CD14-positive monocyte (primary cell): Measurements from ENCODE around the gene OPTC. TPM values are rescaled to one million over a fixed set of nuclear protein-coding genes. Genes with fewer than 3 reads are reported as not detected.

Experiments used
- DNase-seq, 3 donors: peaks; one replicate each; pipeline ENCODE4 v3.0.0-alpha.2; 2011 to 2022
- H2AFZ ChIP-seq: 2 replicates; pipeline ENCODE4 v1.6.0; 2012; ENCODE audit warnings: mild to moderate bottlenecking, low read depth, low read length, inconsistent platforms; ENCODE audit not compliant: insufficient read depth, poor library complexity, severe bottlenecking
- H3K27ac ChIP-seq, 2 donors: 1 replicate in 1 of 2; 2 replicates in 1 of 2; pipeline ENCODE4 v1.5.1; 2012 to 2013; ENCODE audit warnings: low read length in 2 of 2, control low read depth in 1 of 2, inconsistent platforms in 1 of 2, low read depth in 1 of 2, mild to moderate bottlenecking in 1 of 2
- H3K27me3 ChIP-seq, 2 donors: one replicate each; pipeline versions ENCODE4 v1.6.0 to v1.6.1; 2011 to 2013; ENCODE audit warnings: low read length in 2 of 2; ENCODE audit not compliant: control insufficient read depth in 2 of 2, insufficient read depth in 2 of 2
- H3K36me3 ChIP-seq, 2 donors: replicated peaks in 1 of 2; 1 replicate in 1 of 2; 2 replicates in 1 of 2; pipeline versions ENCODE4 v1.5.1 to v1.6.1; 2012 to 2013; ENCODE audit warnings: low read length in 2 of 2, control low read depth in 1 of 2, inconsistent platforms in 1 of 2, mild to moderate bottlenecking in 1 of 2; ENCODE audit not compliant: insufficient read depth in 2 of 2, control insufficient read depth in 1 of 2
- H3K4me1 ChIP-seq, 2 donors: 1 replicate in 1 of 2; 2 replicates in 1 of 2; pipeline versions ENCODE4 v1.5.1 to v1.6.1; 2012 to 2013; ENCODE audit warnings: low read length in 2 of 2, control low read depth in 1 of 2, inconsistent platforms in 1 of 2, mild to moderate bottlenecking in 1 of 2, moderate library complexity in 1 of 2; ENCODE audit not compliant: insufficient read depth in 2 of 2, control insufficient read depth in 1 of 2
- H3K4me2 ChIP-seq: replicated peaks from 2 replicates; pipeline ENCODE3; 2012; ENCODE audit warnings: low read length, moderate library complexity, mild to moderate bottlenecking; ENCODE audit not compliant: poor library complexity, severe bottlenecking; ENCODE audit errors: extremely low read depth
- H3K4me3 ChIP-seq, 3 experiments: fragments of 200-600 bp in 1 of 3; sonication (generic) in 1 of 3; replicated peaks in 1 of 3; 1 replicate in 2 of 3; 2 replicates in 1 of 3; pipeline ENCODE4 v1.5.1; 2011 to 2013; ENCODE audit warnings: low read length in 3 of 3, mild to moderate bottlenecking in 3 of 3, control low read depth in 2 of 3, low read depth in 2 of 3, inconsistent platforms in 1 of 3, moderate library complexity in 1 of 3
- H3K79me2 ChIP-seq: 2 replicates; pipeline ENCODE4 v1.6.0; 2012; ENCODE audit warnings: mild to moderate bottlenecking, control low read depth, inconsistent platforms, low read length, moderate library complexity; ENCODE audit not compliant: insufficient read depth
- H3K9ac ChIP-seq: 2 replicates; pipeline ENCODE4 v1.6.0; 2017; ENCODE audit warnings: low read length, mild to moderate bottlenecking; ENCODE audit not compliant: insufficient read depth, poor library complexity, severe bottlenecking
- H3K9me3 ChIP-seq, 2 donors: replicated peaks in 1 of 2; 1 replicate in 1 of 2; 2 replicates in 1 of 2; pipeline versions ENCODE4 v1.5.1 to v1.6.1; 2012 to 2013; ENCODE audit warnings: low read length in 2 of 2, control low read depth in 1 of 2; ENCODE audit not compliant: control insufficient read depth in 1 of 2, insufficient read depth in 1 of 2
- H4K20me1 ChIP-seq: 2 replicates; pipeline ENCODE4 v1.6.0; 2012; ENCODE audit warnings: mild to moderate bottlenecking, low read length, control low read depth, moderate library complexity; ENCODE audit not compliant: insufficient read depth
- H3K27ac Mint-ChIP-seq, 7 donors: one replicate each; pipeline ENCODE4 v1.8.0; 2020; ENCODE audit warnings: mild to moderate bottlenecking in 7 of 7, mixed read lengths in 7 of 7, moderate library complexity in 6 of 7, inconsistent platforms in 2 of 7
- H3K27me3 Mint-ChIP-seq, 3 donors: one replicate each; pipeline ENCODE4 v1.8.0; 2021 to 2022; ENCODE audit warnings: low read depth in 3 of 3, mild to moderate bottlenecking in 3 of 3, mixed read lengths in 3 of 3, moderate library complexity in 3 of 3, inconsistent platforms in 1 of 3
- H3K36me3 Mint-ChIP-seq, 2 donors: one replicate each; pipeline ENCODE4 v1.8.0; 2020; ENCODE audit warnings: mixed read lengths in 2 of 2, inconsistent platforms in 1 of 2, mild to moderate bottlenecking in 1 of 2
- H3K4me1 Mint-ChIP-seq: one replicate; pipeline ENCODE4 v1.8.0; 2020; ENCODE audit warnings: mild to moderate bottlenecking, mixed read lengths
- H3K4me3 Mint-ChIP-seq, 2 donors: one replicate each; pipeline ENCODE4 v1.8.0; 2020; ENCODE audit warnings: mild to moderate bottlenecking in 2 of 2, mixed read lengths in 2 of 2, moderate library complexity in 1 of 2
- H3K9me3 Mint-ChIP-seq, 7 donors: one replicate each; pipeline ENCODE4 v1.8.0; 2020 to 2022; ENCODE audit warnings: mixed read lengths in 7 of 7, mild to moderate bottlenecking in 6 of 7, moderate library complexity in 6 of 7, inconsistent platforms in 2 of 7
- WGBS: methylation state at CpG from one replicate; pipeline ENCODE4 v1.1.5; 2013; ENCODE audit warnings: missing lambda C conversion rate; ENCODE audit not compliant: insufficient coverage; 5-methylcytosine and 5-hydroxymethylcytosine counted together
- intact Hi-C, 2 donors: fragments of 100-400 bp; cut with micrococcal nuclease; formaldehyde crosslinking; loops; one replicate each; pipeline versions ENCODE4 v1.15.0 to v1.15.1; 2023
- polyA plus RNA-seq, 3 donors: library from polyadenylated mRNA; depleted of rRNA in 1 of 3; unstranded in 2 of 3; stranded (reverse) in 1 of 3; fragments of 300-500 nt in 2 of 3; fragments of >200 nt in 1 of 3; fragmentation: Illumina TruSeq in 2 of 3; gene quantifications; 1 replicate in 2 of 3; 2 replicates in 1 of 3; pipeline ENCODE4 v1.2.3, GENCODE V29; 2012 to 2021
- TF ChIP-seq, protein P1 (sequence below): fragments of 200-600 bp; IDR thresholded peaks from one replicate; pipeline ENCODE4 v1.8.0; 2022; ENCODE audit warnings: antibody characterized with exemption, mild to moderate bottlenecking

Gene OPTC
- polyA plus RNA-seq, 3 donors = not detected

DNA sequence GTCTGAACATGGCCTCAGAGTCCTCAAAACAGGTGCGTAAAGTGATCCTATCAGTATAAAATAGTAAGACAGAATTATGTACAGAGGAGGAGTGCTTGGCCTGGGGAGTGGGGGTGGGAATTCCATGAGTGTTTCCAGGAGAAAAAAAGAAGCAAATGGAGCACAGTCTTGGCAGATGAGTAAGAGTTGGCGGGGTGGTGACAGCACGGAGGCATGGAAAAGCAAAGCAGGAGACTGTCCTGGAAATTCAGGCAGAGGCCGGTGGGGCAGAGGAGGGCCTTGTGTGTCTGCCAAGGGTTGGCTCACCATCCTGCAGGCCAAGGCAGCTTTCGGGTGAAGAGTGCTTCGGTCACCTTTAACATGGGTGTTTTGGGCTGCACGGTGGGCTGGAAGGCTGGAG, 63.4 kb downstream of the OPTC start:
- peaks cover 17% of the 10 kb centered on the region for H3K4me1 Mint-ChIP-seq

DNA sequence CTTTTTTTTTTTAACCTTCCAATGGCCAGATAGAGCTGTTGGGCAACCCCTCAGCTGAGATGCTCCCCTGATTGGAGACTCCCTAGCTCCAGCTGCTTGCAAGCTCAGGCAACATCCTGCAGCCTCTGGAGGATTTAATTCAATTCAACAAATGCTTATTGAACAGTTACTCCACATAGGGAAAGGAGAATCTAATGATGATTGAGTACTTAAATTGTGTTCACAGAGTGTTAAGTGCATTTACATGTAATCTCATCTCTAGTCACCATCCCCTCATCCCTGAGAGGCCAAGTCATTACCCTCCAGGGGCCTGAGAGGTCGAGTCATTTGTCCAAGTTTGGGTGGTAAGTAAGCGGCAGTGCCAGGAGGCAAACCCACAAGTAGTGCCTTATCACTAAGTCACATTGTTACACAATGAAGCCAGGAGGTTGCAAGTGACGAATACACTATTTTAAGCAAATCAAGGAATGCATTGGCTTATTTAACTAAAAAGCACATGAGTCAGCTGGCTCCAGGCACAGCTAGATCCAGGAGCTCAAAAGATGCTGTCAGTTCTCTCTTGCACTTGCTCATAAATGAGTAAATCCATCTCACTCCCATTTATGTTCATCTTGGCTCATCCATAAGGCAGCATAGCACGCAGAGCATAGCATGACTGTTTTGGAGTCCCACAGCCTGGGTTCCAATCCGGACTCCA, 64.3 kb downstream of the OPTC start:
- no peak overlapping the region for H3K4me3 ChIP-seq
- DNase-seq = peak in 2 of 3 donors; percentile 2 to 6
- intact Hi-C loops = no loop called here
- no peaks in the 10 kb centered on the region for H4K20me1 ChIP-seq
- H3K4me2 ChIP-seq = no peak overlapping the region
- no peak overlapping the region for H3K27ac ChIP-seq
- Mint-ChIP-seq H3K4me1 (peaks cover 18% of the 10 kb centered on the region), H3K36me3 (no peaks in the 10 kb centered on the region), H3K9me3 (peaks cover 2 to 7% (median 4%) of the 10 kb centered on the region in 7 donors), H3K4me3 (no peak overlapping the region), H3K27ac (peak overlapping the region in 2 of 7 donors; percentile 0 to 9), H3K27me3 (peaks cover 2 to 12% (median 3%) of the 10 kb centered on the region in 3 donors)
- no peaks in the 10 kb centered on the region for H3K27me3 ChIP-seq
- no peak overlapping the region for H3K9ac ChIP-seq
- TF ChIP-seq, protein P1, sequence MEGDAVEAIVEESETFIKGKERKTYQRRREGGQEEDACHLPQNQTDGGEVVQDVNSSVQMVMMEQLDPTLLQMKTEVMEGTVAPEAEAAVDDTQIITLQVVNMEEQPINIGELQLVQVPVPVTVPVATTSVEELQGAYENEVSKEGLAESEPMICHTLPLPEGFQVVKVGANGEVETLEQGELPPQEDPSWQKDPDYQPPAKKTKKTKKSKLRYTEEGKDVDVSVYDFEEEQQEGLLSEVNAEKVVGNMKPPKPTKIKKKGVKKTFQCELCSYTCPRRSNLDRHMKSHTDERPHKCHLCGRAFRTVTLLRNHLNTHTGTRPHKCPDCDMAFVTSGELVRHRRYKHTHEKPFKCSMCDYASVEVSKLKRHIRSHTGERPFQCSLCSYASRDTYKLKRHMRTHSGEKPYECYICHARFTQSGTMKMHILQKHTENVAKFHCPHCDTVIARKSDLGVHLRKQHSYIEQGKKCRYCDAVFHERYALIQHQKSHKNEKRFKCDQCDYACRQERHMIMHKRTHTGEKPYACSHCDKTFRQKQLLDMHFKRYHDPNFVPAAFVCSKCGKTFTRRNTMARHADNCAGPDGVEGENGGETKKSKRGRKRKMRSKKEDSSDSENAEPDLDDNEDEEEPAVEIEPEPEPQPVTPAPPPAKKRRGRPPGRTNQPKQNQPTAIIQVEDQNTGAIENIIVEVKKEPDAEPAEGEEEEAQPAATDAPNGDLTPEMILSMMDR = no peak
- WGBS = 46% methylated on average over 2 of the region's 5 CpGs
- no peaks in the 10 kb centered on the region for H3K9me3 ChIP-seq
- no peaks in the 10 kb centered on the region for H3K4me1 ChIP-seq
- no peaks in the 10 kb centered on the region for H3K36me3 ChIP-seq
- H2AFZ ChIP-seq = no peak overlapping the region
- no peaks in the 10 kb centered on the region for H3K79me2 ChIP-seq

More for the DNA sequence above, 63.4 kb downstream of the OPTC start:
- H3K79me2 ChIP-seq = no peaks in the 10 kb centered on the region
- 94% methylated on average over 7 of the region's 7 CpGs for WGBS
- H3K27me3 Mint-ChIP-seq = peaks cover 2 to 9% (median 3%) of the 10 kb centered on the region in 3 donors
- H3K4me3 Mint-ChIP-seq = no peak overlapping the region
- no peak overlapping the region for H3K4me3 ChIP-seq
- H3K36me3 ChIP-seq = no peaks in the 10 kb centered on the region
- no peaks in the 10 kb centered on the region for H3K27me3 ChIP-seq
- H3K4me2 ChIP-seq = no peak overlapping the region
- DNase-seq = no peak
- H3K4me1 ChIP-seq = no peaks in the 10 kb centered on the region
- H3K27ac ChIP-seq = no peak overlapping the region
- no peaks in the 10 kb centered on the region for H4K20me1 ChIP-seq
- H3K9ac ChIP-seq = no peak overlapping the region
- no peaks in the 10 kb centered on the region for H3K9me3 ChIP-seq
- peak overlapping the region in 1 of 7 donors; percentile 38 for H3K27ac Mint-ChIP-seq
- intact Hi-C loops = no loop called here
- no peak overlapping the region for H2AFZ ChIP-seq
- H3K9me3 Mint-ChIP-seq = peaks cover 0 to 3% (median 1%) of the 10 kb centered on the region in 7 donors
- TF ChIP-seq, protein P1 = no peak
- no peaks in the 10 kb centered on the region for H3K36me3 Mint-ChIP-seq

Other genes with a start within 250 kb of the OPTC start
- gene BTG2, start 188.6 kb upstream of the OPTC start, polyA plus RNA-seq = 100 to 1,000 TPM; 293 to 539 (median 483) TPM
- gene FMOD, start 143.0 kb upstream of the OPTC start, polyA plus RNA-seq = not detected
- not detected for gene PRELP, start 18.3 kb upstream of the OPTC start, polyA plus RNA-seq
- gene ATP2B4, start 132.7 kb downstream of the OPTC start, polyA plus RNA-seq = 10 to 100 TPM in 2 of 3 donors, 1 to 10 TPM in 1; 7.8 to 23.1 (median 13.2) TPM